GM13977 (cell line): Measurements from ENCODE around the gene CEP295NL.
"Not testable (repeated sequence)": the region's sequence is repeated elsewhere in the genome, so short reads cannot be mapped to it uniquely, and the experiment has no call there.

Source experiments
- DNase-seq: peaks from one replicate; pipeline ENCODE4 v3.0.0; 2012; ENCODE audit warnings: low spot score
- in situ Hi-C: fragments of 300-500 bp; cut with MboI; formaldehyde crosslinking; loops from one replicate; pipeline ENCODE4 v1.12.0; 2022; ENCODE audit warnings: low sequenced_read_pairs, low pct_unique_long_range_greater_than_20kb, mixed read lengths, inconsistent platforms; ENCODE audit not compliant: unreplicated experiment
- TF ChIP-seq, protein P1 (sequence below): IDR thresholded peaks from 2 replicates; pipeline ENCODE4 v1.5.1; 2012; ENCODE audit warnings: mild to moderate bottlenecking, control low read depth; ENCODE audit not compliant: insufficient read depth; ENCODE audit errors: extremely low read depth, missing control alignments

CEP295NL gene

DNA sequence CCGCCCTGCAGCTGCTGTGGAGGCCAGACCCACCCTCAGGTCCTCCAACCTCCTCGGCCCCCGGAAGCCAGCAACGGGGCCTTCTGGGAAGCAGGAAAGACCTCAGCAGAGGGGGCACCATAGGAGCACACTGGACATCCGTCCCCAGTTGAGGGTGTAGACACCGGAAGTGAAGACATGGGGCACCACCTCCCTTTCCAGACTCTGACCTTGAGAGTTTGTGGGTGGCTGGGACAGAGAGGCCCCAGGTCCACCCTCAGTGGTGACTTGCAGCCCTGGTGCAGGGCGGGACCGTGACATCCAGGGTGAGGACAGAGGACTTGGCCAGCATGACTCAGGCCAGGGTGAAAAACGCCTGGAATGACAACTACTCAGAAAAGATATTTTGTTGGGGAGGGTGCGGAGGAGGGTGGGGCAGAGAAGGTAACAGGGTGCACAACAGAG lies 19.9 kb downstream of the CEP295NL start:
- TF ChIP-seq, protein P1, sequence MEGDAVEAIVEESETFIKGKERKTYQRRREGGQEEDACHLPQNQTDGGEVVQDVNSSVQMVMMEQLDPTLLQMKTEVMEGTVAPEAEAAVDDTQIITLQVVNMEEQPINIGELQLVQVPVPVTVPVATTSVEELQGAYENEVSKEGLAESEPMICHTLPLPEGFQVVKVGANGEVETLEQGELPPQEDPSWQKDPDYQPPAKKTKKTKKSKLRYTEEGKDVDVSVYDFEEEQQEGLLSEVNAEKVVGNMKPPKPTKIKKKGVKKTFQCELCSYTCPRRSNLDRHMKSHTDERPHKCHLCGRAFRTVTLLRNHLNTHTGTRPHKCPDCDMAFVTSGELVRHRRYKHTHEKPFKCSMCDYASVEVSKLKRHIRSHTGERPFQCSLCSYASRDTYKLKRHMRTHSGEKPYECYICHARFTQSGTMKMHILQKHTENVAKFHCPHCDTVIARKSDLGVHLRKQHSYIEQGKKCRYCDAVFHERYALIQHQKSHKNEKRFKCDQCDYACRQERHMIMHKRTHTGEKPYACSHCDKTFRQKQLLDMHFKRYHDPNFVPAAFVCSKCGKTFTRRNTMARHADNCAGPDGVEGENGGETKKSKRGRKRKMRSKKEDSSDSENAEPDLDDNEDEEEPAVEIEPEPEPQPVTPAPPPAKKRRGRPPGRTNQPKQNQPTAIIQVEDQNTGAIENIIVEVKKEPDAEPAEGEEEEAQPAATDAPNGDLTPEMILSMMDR, result no peak
- DNase-seq, result no peak
- in situ Hi-C loops, result no loop called here

DNA sequence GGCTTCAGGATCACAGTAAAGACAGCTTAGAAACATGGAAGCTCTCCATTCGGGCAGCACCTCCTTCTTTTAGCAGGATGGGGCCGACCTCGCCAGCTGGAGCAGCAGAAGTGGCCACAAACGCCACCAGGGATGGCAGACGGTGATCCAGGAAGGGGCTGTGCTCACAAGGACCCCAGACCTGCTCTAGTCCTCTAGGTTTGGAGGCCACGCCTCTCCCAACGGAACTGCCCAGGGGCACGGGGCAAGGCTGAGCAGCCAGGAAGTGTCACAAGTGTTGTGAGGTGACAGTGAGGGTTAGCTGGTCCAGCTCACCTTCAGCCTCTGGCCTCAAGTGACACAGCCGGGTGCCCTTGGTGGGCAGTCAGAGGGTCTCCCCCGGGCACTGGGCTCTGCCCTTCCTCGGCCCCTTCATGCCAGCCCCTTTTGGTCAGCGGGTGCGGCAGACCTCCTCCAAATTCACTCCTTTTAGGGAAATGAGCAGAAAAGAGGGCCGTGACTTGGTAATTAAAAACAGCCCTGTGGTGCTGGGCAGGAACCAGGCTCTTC lies 20.4 kb downstream of the CEP295NL start:
- in situ Hi-C loops, result no loop called here
- TF ChIP-seq, protein P1, result no peak

DNA sequence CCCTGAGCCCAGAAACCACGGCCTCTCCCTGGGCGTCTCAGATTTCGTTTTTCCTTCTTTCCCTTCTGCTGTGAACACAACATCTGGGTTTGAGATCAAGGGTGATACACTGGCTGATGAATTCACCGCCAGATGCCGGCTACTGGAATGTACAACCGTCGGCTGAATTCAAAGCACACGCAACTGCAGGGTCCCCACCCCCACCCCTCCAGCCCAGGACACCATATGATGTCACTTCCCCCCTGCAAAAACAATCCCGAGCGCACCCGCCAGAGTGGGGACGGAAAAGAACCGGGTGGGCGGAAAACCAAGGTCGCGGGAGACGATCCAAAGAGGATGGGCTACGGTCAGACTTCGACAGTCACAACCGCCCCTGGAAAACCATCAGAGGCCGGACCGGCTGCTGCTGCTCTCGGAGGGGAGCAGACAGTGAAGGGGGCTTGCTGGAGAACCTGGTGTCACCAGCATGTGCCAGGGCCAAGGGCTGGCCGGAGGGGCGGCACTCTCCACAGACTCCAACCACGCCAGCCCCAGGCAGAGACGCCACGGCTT lies 23.3 kb downstream of the CEP295NL start:
- no peak for DNase-seq
- TF ChIP-seq, protein P1, result no peak
- in situ Hi-C loops, result no loop called here

More for the DNA sequence above, 20.4 kb downstream of the CEP295NL start:
- DNase-seq, result no peak

DNA sequence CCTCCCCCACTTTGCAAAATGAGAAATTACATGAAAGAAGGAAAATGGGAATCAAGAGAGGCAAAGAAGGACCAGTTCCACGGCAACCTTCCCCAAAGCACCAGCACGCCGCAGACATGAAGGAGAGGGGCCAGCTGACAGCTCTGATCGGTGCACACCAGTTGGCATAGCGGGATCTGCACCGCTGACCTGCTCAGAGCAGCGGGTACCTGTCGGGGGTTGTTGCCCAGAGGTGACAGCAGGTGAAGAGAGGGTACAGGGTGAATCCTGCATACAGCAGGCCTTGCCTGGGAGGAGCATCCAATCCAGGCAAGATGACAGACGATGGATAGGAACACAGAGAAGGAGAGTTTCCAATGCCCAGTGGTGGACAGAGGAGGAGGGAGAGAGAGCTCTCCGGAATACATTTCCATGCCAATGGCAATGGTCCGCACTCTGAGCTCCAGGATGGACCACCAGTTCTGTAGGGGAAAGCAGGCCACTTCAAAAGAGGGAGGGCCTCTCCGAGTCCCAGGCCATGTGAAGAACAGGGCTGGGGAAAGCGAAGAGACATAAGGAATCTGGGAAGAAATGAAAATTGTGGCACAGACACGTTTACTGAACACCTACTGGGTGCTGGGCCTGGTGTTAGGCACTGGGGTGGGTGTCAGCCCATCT lies 24.0 kb downstream of the CEP295NL start:
- in situ Hi-C loops, result no loop called here
- TF ChIP-seq, protein P1, result no peak

DNA sequence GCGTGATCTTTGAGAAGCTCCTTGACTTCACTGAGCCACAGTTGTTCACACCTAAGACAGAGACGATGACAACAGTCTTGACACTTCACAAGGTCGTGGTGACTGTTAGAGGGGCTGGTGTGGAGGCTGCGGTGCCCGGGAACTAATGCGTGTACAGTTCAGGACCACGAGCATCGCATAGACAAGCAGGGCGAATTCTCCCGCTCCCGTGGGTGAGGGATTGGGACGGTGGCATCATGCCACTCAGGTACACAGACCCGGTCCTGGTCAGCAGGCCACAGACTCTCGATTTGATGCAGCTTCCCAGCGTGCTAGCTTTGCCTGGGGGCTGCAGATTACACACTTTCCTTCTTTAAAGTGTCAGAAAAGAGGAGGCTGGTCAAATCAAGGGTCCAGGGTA lies 24.7 kb downstream of the CEP295NL start:
- in situ Hi-C loops, result no loop called here
- TF ChIP-seq, protein P1, result no peak

More for the DNA sequence above, 24.0 kb downstream of the CEP295NL start:
- no peak for DNase-seq

DNA sequence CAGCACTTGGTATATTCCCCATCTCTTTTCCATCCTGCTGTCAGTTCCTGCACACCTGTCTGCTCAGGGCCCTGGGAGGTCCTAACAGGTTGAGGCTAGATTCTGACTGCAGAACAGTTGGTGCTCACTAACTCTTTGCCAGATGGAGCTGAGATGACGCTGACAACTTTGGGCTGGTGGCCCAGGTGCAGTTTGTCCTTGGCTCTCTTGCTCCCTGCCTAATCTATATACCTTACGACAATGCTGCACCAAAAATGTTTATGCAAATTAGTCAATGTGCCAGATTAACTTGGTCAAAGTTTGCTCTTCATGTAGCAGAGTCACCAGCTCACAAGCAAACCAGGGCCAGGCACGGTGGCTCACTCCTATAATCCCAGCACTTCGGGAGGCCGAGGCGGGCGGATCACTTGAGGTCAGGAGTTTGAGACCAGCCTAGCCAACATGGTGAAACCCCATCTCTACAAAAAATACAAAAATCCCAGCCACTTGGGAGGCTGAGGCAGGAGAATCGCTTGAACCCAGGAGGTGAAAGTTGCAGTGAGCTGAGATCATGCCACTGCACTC lies 26.0 kb downstream of the CEP295NL start:
- DNase-seq, in situ Hi-C loops: not testable (repeated sequence)

More for the DNA sequence above, 24.7 kb downstream of the CEP295NL start:
- no peak for DNase-seq

DNA sequence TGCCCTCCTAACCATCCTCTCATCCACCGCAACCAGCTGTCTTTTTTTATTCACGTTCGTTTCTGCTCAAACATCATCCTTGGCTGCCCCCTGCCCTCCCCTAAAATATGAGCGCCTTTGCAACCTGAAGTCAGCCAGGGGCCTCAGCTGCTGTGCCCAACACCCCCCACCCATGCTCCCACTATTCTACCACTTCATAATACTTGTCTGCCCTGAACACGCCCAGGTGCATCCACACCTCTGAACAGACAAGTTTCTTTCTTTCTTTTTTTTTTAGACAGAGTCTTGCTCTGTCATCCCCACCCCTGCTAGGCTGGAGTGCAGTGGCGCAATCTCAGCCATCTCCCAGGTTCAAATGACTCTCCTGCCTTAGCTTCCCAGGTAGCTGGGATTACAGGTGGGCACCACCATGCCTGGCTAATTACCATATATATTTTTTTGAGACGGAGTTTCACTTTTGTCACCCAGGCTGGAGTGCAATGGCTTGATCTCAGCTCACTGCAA lies 26.9 kb downstream of the CEP295NL start:
- in situ Hi-C loops, result no loop called here
- TF ChIP-seq, protein P1, result no peak
- DNase-seq, result no peak
